Dermis microvascular lymphatic vessel endothelial cell (primary cell): ENCODE results near the gene PDGFB. TPM values are rescaled to one million over a fixed set of nuclear protein-coding genes. Genes with fewer than 3 reads are reported as not detected.
A peak's percentile ranks its signal among the peaks of the same experiment; 100 is the strongest.

Experiments
- DNase-seq, 2 donors: peaks; one replicate each; pipeline versions ENCODE4 v3.0.0 to v3.0.0-alpha.2; 2010; ENCODE audit warnings: low read depth in 2 of 2
- total RNA-seq: library from RNA; depleted of rRNA; stranded (reverse); fragments of >200 nt; gene quantifications from 2 replicates; pipeline ENCODE4 v1.2.1, GENCODE V29; 2014

The PDGFB gene
- total RNA-seq, 1 donor from 2014 or later = 22.6 TPM

- DNase-seq = peak in 1 of 2 donors; percentile 29
Observed at GRCh38 chr22:39176714-39177455, 67.9 kb downstream of the PDGFB start.

- peak; percentile 79 to 88 for DNase-seq
Observed at GRCh38 chr22:39176143-39176713, 68.6 kb downstream of the PDGFB start.

GRCh38 chr22:39175353-39176142 is 69.2 kb downstream of the PDGFB start:
- DNase-seq = peak in 1 of 2 donors; percentile 37

- DNase-seq = peak; percentile 99 to 100
Observed at GRCh38 chr22:39174498-39175352, 70.1 kb downstream of the PDGFB start.

GRCh38 chr22:39173787-39174497 is 70.8 kb downstream of the PDGFB start:
- DNase-seq = no peak

Other genes starting within 250 kb of the PDGFB start
- gene APOBEC3C, start 230.7 kb downstream of the PDGFB start, total RNA-seq = 0.64 and 0.76 TPM in 2 replicates
- 0.39 and 0.51 TPM in 2 replicates for gene APOBEC3D, start 223.9 kb downstream of the PDGFB start, total RNA-seq
- 3.4 and 4.4 TPM in 2 replicates for gene APOBEC3F, start 204.1 kb downstream of the PDGFB start, total RNA-seq
- gene APOBEC3G, start 167.7 kb downstream of the PDGFB start, total RNA-seq = 3.1 and 6.1 TPM in 2 replicates
- gene APOBEC3H, start 147.7 kb downstream of the PDGFB start, total RNA-seq = not detected in 2 replicates
- gene CBX7, start 92.3 kb downstream of the PDGFB start, total RNA-seq = 3.0 and 4.4 TPM in 2 replicates
- 2,576 and 3,971 TPM in 2 replicates for gene RPL3, start 74.6 kb upstream of the PDGFB start, total RNA-seq
- 0.39 and 0.89 TPM in 2 replicates for gene SYNGR1, start 105.0 kb upstream of the PDGFB start, total RNA-seq
- 10.7 and 11.4 TPM in 2 replicates for gene TAB1, start 154.8 kb upstream of the PDGFB start, total RNA-seq
- gene MGAT3, start 212.0 kb upstream of the PDGFB start, total RNA-seq = not detected in 2 replicates